Stimulated activated CD8-positive, alpha-beta memory T cell treated with anti-CD3 and anti-CD28 coated beads, Interleukin-4, amount 100 ng/mL, for 1 hour (primary cell): Measurements from ENCODE around the gene SSC4D.
"Not testable (repeated sequence)": the region's sequence is repeated elsewhere in the genome, so short reads cannot be mapped to it uniquely, and the experiment has no call there.

Source experiments
- DNase-seq, 2 donors: peaks; one replicate each; pipeline ENCODE4 v3.0.0-alpha.2; 2020; ENCODE audit warnings: low read depth in 2 of 2, low spot score in 1 of 2

Gene SSC4D

DNA sequence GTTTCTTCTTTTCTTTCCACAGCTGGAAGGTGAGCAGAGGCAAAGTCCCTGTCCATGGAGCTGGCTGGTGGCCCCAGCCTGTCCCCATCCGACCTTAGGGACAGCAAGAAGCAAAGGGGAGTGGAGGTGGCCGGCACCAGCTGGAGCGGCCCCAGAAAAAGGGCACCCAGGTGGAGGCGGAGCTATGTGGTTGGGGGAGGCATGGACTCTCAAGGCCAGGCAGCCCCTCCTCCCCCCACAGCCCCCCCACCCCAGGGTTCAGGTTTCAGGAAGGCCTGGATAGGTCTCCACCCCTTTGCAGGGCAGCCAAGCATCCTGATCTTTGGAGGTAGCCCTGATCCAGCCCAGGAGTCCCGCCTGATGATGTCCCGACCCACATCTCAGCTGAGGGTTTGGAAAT, at the start of gene SSC4D:
Gene SSC4D, minus strand, starts transcription at position 161 of the 400 bp plus-strand sequence. CDS start 5,258 bp downstream, outside the sequence.
- DNase-seq = no peak

DNA sequence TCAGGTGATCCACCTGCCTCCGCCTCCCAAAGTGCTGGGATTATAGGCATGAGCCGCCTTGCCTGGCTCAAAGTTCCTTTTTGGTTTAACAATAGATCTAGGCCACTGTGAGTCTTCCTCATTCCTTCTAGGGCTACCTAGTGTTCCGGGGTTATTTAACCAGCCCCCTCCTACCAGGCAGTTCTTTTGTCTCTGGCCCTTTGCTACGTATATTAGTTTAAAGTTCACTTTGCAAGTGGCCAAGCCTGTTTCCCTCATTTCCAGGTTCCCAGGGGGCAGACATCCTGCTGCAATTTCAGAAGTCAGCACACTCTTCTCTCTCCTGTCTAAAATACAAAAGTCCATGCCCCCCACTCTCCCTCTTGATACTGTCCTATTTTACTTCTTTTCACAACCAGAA, 49.0 kb upstream of the SSC4D start:
- DNase-seq = not testable (repeated sequence)

DNA sequence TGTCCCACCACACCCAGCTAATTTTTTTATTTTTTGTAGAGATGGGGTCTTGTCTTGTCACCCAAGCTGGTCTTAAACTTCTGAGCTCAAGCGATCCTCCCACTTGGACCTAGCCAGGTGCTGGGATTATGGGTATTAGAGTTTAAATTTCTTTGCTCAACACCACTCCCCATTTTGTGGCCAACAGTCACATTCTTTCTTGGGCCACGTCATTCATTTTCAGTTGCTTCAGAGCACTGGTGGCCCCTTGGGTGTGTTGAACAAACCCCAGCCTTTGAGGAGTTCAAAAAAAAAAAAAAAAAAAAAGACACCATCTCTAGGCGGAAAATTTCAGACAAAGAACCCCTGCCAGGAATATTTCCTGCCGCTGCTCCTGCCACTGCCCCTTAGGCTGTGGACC, 47.5 kb upstream of the SSC4D start:
- DNase-seq = not testable (repeated sequence)

DNA sequence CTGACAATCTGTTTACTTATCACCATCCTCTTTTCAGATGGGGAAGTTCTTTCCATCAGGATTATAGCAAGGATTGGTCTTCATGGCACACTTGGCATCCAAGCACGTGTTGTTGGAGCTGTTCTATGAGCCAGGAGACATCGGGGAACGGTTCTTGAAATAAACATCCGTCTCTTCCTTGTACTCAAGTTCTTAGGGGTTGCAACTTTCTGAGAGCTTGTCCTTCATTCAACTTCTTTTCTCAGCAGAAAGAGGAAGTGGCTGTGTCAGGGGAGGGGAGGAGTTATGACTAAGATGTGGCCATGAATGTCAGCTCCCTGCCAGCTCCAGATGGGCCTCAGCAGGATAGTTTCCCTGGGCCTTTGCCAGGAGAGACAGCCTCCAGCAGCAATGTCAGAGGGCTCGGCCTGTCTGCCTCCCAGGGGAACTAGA, 36.1 kb upstream of the SSC4D start:
- not testable (repeated sequence) for DNase-seq

DNA sequence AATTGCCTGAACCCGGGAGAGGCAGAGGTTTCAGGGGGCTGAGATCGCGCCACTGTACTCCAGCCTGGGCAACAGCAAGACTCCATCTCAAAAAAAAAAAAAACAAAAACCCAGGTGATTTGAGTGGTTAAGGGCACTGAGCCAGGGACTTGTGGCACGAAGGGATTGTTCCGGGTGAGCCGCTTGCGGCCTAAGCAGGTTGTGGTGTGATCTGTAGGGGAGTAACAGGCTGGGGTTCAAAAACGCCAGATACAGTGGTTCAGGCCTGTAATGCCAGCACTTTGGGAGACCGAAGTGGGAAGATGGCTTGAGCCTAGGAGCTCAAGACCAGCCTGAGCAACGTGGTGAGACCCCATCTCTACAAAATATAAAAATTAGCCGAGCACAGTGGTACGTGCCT, 34.3 kb upstream of the SSC4D start:
- not testable (repeated sequence) for DNase-seq

DNA sequence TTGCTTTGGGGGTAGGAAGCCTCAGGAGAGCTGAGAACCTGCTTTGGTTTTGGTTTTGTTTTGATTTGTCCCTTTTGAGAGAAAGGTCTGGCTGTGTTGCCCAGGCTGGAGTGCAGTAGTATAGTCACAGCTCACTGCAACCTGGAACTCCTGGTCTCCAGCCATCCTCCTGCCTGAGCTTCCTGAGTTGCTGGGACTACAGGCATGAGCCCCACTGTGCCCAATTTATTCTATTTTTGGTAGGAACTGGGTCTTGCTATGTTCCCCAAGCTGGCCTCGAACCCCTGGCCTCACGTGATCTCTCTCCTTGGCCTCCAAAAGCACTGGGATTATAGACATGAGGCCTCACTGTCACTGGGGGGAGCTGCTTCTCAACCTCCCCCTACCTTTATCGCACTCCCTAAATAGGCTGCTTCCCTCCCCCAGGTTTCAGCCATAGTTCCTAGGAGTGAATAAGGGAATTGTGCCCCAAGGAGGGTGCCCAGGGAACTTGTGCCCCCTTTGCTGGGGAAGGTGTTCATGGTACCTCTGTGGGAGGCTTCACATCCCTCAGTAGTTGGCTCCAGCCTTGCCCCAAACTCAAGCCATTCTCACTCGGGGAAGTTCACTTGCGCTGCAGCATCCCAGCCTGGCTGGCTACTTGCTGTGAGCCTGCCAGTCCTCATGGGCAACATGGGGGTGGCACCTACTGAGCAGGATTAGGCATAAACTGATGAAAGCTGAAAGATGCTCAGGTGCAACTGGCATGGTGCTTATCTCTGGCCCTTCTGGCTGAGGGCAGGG, 33.4 kb upstream of the SSC4D start:
- DNase-seq = not testable (repeated sequence)

DNA sequence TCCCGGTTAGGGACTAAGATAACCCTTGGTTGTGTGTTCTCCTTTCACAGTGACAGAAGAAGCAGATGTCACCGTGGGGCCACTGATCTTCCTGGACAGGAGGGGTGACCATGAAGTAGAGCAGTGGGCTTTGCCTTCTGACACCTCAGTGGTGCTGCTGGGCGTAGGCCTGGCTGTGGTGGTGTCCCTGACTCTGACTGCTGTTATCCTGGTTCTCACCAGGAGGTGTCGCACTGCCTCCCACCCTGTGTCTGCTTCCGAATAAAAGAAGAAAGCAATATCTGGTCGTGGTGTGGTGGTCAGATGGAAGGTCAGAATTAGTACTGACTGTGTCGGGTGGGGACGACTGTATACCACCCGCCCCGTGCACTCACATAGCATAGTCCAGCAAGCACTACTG, 32.3 kb upstream of the SSC4D start:
- not testable (repeated sequence) for DNase-seq

DNA sequence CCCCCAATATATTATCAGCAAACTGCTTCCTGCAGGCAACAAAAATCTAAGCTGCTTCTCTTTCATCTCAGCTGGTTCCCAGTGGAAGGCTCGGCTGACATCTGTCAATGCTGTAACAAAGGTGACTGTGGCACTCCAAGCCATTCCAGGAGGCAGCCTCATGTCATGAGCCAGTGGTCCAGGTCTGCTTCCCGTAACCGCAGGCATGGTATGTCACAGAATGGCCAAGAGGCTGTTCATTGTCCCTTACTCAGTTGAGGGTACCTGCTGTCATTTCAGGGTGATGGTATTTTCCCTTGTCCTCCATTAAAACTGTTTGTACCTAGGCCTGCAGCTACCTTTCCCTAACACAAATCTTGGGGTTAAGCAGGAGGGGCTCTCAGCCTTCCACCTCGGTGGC, 30.9 kb upstream of the SSC4D start:
- DNase-seq = not testable (repeated sequence)

DNA sequence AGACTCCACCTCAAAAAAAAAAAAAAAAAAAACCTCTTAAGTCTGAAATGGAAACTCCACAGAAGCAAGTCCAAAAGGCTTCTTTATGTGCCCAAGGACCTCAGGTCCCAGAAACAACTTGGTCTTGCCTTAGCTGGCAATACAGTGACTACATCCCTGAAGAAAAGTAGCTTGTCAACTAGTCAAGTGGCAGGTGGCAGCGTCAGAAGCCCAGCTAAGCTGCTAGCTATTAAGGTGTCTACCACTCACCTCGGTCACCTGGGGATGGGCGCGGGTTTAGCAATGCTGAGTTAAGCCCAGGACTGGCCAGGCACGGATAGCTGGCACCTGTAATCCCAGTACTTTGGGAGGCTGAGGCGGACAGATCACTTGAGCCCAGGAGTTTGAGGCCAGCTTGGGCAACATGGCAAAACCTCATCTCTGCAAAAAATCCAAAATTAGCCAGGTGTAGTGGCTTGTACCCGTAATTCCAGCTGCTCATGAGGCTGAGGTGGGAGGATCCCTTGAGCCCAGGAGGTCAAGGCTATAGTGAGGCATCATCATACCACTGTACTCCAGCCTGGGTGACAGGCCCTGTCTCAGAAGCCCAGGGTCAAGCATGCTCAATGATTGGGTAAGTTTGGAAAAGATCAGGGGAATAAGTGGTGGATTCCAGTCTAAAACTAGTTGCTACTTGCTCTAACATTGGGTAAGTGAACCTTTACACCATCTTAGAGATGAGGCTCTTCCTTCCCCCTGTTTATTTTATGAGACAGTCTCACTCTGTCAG, 29.8 kb upstream of the SSC4D start:
- DNase-seq = not testable (repeated sequence)

DNA sequence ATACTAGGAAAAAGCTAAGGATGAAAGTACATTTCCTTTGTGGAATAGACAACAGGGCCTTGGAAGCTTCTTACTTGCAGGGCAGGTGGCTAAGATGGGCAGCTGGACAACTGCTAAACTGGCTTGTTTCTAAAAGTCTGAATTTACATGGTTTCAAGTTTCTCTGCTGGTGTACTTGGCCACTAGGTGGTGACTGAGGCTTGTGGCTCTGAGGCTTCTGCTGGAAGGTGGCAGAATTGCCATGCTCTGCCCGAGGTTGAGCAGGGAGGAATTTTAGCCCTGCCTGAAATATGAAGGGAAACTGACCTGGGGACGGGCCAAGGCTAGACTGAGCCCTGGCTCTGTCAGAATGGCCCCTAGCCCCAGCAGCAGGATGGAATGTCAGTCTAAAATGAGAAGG, 28.4 kb upstream of the SSC4D start:
- DNase-seq = peak in 1 of 2 donors; percentile 34

DNA sequence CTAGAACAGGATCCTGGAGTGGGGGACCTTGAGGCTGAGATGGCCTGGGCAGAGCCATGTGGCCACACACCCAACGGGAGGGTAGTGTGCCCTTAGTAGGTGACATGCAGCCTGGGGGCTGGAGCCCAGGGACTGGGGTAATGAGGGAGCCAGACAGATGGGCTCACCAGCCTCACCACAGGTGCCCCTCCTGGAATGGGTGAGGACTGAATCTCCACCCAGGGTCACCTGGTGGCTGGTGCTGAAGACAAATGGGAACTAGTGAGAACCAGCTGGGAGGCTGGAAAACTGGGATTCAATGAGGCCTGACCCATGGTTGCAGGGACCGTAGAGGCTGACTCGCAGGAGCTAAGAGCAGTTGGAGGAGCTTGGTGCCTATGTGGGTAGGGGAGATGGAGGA, 21.3 kb upstream of the SSC4D start:
- no peak for DNase-seq

DNA sequence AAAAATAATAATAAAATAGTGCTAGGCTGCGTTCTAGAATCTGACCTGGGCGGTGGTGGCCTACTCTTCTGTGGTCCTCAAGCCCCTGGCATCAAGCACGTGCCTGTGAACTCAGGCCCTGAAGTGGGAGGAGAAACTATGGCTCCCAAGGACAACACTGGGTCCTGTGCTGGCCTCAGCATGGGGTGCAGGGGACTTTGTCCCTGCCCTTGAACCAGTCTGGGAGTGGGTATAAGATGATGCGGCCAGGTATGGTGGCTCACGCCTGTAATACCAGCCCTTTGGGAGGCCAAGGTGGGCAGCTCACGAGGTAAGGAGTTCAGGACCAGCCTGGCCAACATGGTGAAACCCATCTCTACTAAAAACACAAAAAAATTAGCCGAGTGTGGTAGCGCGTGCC, 20.7 kb upstream of the SSC4D start:
- DNase-seq = no peak

DNA sequence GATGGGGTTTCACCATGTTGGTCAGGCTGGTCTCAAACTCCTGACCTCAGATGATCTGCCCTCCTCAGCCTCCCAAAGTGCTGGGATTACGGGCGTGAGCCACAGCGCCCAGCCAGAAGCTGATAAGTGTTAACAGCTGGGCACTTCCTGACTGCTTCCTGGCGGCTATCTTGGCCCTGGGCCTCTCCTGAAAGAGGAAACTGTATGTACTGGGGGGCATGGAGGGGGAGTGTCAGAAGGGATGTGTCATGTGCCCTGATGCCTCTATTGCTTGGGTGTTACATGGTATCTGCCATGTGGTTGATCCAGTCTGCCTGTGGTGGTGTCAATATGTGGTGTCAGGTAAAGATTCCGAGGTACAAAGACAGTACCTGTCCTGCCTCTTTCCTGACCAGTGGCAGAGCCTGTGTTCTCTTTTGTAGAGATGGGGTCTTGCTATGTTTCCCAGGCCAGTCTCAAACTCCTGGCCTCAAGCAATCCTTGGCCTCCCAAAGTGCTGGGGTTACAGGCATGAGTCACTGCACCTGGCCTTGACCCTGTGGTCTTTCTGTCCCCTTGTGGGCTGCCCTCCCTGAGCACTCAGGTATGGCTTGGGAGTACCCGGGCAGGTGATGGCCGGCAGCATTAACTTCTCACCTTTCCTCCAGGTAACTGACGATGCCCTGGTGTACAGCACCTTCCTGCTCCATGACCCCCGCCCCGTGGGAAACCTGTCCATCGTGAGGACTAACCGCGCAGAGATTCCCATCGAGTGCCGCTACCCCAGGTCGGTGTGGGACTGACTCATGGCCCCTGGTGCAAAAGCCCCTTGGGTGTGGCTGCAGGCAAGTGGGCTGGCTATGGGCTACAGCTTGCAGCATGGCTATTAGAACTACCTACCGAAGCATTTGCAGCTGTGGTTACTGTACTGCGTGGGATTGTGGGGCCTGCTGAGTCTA, 19.6 kb upstream of the SSC4D start:
- no peak for DNase-seq

DNA sequence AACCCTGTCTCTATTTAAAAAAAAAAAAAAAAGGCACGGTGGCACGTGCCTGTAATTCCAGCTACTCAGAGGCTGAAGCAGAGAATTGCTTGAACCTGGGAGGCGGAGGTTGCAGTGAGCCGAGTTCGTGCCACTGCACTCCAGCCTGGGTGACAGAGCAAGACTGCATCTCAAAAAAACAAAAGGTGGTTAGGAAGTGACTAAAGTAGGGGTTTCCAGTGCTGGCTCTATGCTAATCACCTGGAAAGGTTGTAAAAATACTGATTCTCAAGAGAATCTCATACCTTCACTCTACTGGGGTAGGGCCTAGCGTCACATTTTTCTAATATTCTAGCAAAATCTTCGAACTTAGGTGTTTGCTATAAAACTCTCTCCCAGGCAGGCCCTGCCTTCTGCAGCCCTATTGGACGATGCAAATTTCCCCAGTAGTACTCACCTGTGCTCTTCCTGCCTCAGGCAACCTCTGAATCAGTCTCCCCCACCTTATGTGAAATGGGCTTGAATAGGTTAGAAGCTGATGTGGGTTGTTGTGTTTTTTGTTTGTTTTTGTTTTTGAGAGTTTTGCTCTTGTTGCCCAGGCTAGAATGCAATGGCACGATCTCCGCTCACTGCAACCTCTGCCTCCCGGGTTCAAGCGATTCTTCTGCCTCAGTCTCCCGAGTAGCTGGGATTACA, 18.8 kb upstream of the SSC4D start:
- DNase-seq = no peak

DNA sequence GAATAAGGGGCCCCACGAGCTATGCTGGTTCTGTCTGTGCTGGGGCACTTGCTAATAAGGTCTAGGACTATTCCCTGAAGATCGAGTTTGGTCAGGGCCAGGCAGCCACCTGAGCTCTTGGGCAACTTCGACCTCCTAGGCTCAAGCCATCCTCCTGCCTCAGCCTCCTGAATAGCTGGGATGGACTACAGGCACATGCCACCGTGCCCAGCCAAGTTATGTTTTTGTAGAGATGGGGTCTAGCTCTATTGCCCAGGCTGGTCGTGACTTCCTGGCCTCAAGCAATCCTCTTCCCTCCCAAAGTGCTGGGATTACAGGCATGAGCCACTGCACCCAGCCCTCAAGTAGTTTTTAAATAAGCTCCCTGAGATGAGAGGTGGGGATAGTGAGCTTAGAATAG, 18.1 kb upstream of the SSC4D start:
- no peak for DNase-seq

DNA sequence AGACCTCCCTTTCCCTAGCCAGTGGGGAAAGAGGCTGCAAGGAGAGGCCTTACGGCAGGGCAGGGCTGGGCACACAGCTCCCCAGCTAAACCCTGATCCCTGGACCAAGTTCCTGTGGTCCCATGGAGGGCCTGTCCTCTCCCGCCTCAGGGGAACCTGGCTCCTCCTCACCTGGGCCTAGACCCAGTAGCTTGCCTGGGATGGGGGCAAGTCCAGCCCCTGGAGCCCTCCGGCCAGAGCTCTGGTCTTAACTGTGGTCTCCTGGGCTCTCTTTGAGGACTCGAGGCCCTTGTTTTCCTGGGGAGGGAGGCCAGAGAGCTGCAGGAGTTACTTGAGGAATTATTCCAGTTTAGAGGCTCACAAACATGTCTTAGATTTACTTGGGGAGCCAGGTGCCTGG, 16.7 kb upstream of the SSC4D start:
- DNase-seq = no peak

DNA sequence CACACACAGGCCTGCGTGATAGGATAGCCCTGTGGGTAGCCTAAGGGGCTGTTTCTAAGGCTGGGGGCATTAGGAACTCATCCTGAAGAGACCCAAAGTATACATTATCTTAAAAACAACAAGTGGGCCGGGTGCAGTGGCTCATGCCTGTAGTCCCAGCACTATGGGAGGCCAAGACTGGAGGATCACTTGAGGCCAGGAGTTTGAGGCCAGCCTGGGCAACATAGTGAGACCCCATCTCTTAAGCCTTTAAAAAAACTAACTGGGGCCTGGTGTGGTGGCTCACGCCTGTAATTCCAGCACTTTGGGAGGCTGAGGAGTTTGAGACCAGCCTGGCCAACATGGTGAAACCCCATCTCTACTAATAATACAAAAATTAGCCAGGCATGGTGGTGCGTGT, 16.1 kb upstream of the SSC4D start:
- DNase-seq = not testable (repeated sequence)

DNA sequence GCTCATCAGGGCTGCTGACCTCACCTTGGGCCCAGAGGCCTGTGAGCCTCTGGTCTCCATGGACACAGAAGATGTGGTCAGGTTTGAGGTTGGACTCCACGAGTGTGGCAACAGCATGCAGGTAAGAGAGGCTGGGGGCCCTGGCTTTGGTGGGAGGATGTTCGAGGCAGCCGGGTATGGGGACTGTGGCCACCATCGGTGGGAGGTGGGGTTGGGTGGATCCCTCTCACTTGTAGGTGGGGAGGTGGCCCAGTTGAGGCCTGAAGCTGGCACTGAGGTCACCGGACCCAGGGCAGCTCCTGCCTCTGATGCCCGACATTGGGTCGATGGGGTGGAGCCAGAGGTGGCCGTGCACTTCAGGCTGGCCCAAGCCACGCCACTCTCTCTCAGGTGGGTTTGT, 15.7 kb upstream of the SSC4D start:
- DNase-seq = no peak

DNA sequence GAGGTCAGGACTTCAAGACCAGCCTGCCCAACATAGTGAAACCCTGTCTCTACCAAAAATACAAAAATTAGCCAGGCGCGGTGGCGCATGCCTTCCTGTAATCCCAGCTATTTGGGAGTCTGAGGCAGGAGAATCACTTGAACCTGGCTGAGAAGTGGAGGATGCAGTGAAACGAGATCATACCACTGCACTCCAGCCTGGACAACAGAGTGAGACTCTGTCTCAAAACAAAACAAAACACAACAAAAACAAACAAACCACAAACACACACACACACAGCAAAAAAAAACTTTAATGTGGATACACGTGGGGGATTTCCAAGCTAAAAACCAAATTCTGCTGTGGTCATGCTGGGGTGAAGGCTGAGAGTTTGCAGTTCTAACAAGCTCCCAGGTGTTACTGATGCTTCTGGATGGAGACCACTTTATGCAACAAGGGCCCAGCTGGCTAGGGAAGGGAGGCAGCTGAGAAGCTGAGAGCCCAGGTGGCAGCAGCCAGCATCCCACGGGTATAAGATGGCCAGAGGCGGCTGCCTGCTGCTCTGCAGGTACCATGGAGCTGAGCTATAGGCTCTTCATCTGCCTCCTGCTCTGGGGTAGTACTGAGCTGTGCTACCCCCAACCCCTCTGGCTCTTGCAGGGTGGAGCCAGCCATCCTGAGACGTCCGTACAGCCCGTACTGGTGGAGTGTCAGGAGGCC, 15.1 kb upstream of the SSC4D start, which contains the start of gene ZP3:
Gene ZP3, plus strand, starts transcription at position 538 of the 699 bp plus-strand sequence. Its CDS starts 15 bp downstream, at position 553.
- DNase-seq = no peak
